B cell (primary cell): ENCODE results near the gene DNAH11.

ENCODE experiments used
- EZH2 ChIP-seq: IDR thresholded peaks from 2 replicates; pipeline ENCODE4 v1.6.1; 2012; ENCODE audit warnings: borderline replicate concordance, low read depth, mild to moderate bottlenecking, moderate library complexity, low read length; ENCODE audit not compliant: insufficient read depth, poor library complexity, severe bottlenecking
- TF ChIP-seq, protein P1 (sequence below): fragments of 200-600 bp; IDR thresholded peaks from one replicate; pipeline ENCODE4 v1.8.0; 2022; ENCODE audit warnings: antibody characterized with exemption, mild to moderate bottlenecking

GRCh38 chr7:21504021-21504420 lies 38.8 kb upstream of the DNAH11 start:
- TF ChIP-seq, protein P1, sequence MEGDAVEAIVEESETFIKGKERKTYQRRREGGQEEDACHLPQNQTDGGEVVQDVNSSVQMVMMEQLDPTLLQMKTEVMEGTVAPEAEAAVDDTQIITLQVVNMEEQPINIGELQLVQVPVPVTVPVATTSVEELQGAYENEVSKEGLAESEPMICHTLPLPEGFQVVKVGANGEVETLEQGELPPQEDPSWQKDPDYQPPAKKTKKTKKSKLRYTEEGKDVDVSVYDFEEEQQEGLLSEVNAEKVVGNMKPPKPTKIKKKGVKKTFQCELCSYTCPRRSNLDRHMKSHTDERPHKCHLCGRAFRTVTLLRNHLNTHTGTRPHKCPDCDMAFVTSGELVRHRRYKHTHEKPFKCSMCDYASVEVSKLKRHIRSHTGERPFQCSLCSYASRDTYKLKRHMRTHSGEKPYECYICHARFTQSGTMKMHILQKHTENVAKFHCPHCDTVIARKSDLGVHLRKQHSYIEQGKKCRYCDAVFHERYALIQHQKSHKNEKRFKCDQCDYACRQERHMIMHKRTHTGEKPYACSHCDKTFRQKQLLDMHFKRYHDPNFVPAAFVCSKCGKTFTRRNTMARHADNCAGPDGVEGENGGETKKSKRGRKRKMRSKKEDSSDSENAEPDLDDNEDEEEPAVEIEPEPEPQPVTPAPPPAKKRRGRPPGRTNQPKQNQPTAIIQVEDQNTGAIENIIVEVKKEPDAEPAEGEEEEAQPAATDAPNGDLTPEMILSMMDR, result no peak
- TF ChIP-seq EZH2, result no peak
